HepG2 (cell line): Measurements from ENCODE around the gene UQCRHL. TPM values are rescaled to one million over a fixed set of nuclear protein-coding genes. Genes with fewer than 3 reads are reported as not detected.

Source experiments
- ATAC-seq: fragments of 200-7000 bp; cut with Tn5 transposase; 3 replicates; pipeline ENCODE4 v1.9.1; 2020; ENCODE audit warnings: mild to moderate bottlenecking, moderate library complexity
- BruUV-seq: library from RNA; stranded (reverse); fragments of 400-500 nt; replicated peaks from 2 replicates; lab custom pipeline; 2021; lab: Mats Ljungman, UMichigan
- CTCF ChIA-PET: fragments of 300-600 bp; formaldehyde crosslinking; extraction: SDS; loops from one replicate; lab custom pipeline; 2021; ENCODE audit warnings: low total read pairs, inconsistent platforms, low intra/inter-chr PET ratio; lab: Yijun Ruan, JAX
- POLR2A ChIA-PET: fragments of 350-600 bp; sonication (Branson Sonifier 250); formaldehyde crosslinking; loops from one replicate; lab custom pipeline; 2020; ENCODE audit warnings: antibody characterized with exemption, inconsistent platforms; lab: Yijun Ruan, JAX
- DNase-seq: peaks from one replicate; pipeline ENCODE4 v3.0.0-alpha.2; 2015; ENCODE audit warnings: low spot score
- FAIRE-seq: peaks from 3 replicates; lab custom pipeline; 2011; peaks lifted over from hg19 to GRCh38; lab: Jason Lieb, UNC
- H2AFZ ChIP-seq: one replicate; pipeline ENCODE4 v1.6.1; 2011; ENCODE audit warnings: low read length, inconsistent platforms
- H3K27ac ChIP-seq: fragments of 300-600 bp; 3 replicates; pipeline ENCODE4 v1.8.0; 2011; ENCODE audit warnings: mixed run types, mild to moderate bottlenecking, mixed read lengths, low read length, inconsistent platforms; ENCODE audit not compliant: insufficient read depth; ENCODE audit errors: extremely low read length
- H3K27me3 ChIP-seq, 2 experiments: fragments of 200-600 bp in 1 of 2; 2 replicates in 1 of 2; 3 replicates in 1 of 2; pipeline versions ENCODE4 v1.6.0 to v1.8.0; 2011; ENCODE audit warnings: low read length in 2 of 2, mild to moderate bottlenecking in 2 of 2, moderate library complexity in 2 of 2, inconsistent platforms in 1 of 2; ENCODE audit not compliant: insufficient read depth in 2 of 2, control insufficient read depth in 1 of 2
- H3K36me3 ChIP-seq, 2 experiments: fragments of 200-600 bp in 1 of 2; replicated peaks in 1 of 2; 2 replicates in 1 of 2; 3 replicates in 1 of 2; pipeline versions ENCODE4 v1.5.1 to v1.8.0; 2011; ENCODE audit warnings: low read length in 2 of 2, inconsistent platforms in 1 of 2; ENCODE audit not compliant: insufficient read depth in 2 of 2, control insufficient read depth in 1 of 2
- H3K4me1 ChIP-seq: 2 replicates; pipeline ENCODE4 v1.5.1; 2012; ENCODE audit warnings: low read length, inconsistent platforms; ENCODE audit not compliant: insufficient read depth
- H3K4me2 ChIP-seq: 2 replicates; pipeline ENCODE4 v1.6.0; 2011; ENCODE audit warnings: low read depth, low read length, inconsistent platforms
- H3K4me3 ChIP-seq, 3 experiments: fragments of 200-600 bp in 1 of 3; sonication (generic), shearing (Covaris generic) in 1 of 3; replicated peaks in 1 of 3; 2 replicates each; pipeline ENCODE4 v1.5.1; 2011 to 2016; ENCODE audit warnings: low read length in 3 of 3, inconsistent platforms in 2 of 3, low read depth in 2 of 3, mild to moderate bottlenecking in 2 of 3, control low read depth in 1 of 3, mixed read lengths in 1 of 3; ENCODE audit not compliant: insufficient read depth in 1 of 3
- H3K79me2 ChIP-seq: one replicate; pipeline ENCODE4 v1.6.1; 2011; ENCODE audit warnings: low read length, inconsistent platforms; ENCODE audit not compliant: insufficient read depth
- H3K9ac ChIP-seq: 2 replicates; pipeline ENCODE4 v1.6.0; 2011; ENCODE audit warnings: mild to moderate bottlenecking, low read depth, low read length, inconsistent platforms; ENCODE audit not compliant: insufficient read depth
- H3K9me3 ChIP-seq: 2 replicates; pipeline ENCODE4 v1.5.1; 2012; ENCODE audit warnings: mild to moderate bottlenecking, low read length
- H4K20me1 ChIP-seq: 2 replicates; pipeline ENCODE4 v1.6.0; 2011; ENCODE audit warnings: inconsistent platforms, mild to moderate bottlenecking, low read length, moderate library complexity; ENCODE audit not compliant: insufficient read depth
- CC2D1A ChIP-seq: sonication (generic); formaldehyde crosslinking; IDR thresholded peaks from 2 replicates; pipeline ENCODE4 v1.8.1; 2023; ENCODE audit warnings: mild to moderate bottlenecking, missing genetic modification reagents
- ERF ChIP-seq: IDR thresholded peaks from 2 replicates; pipeline ENCODE4 v1.6.1; 2018; ENCODE audit warnings: missing biosample characterization, missing genetic modification reagents
- MAFF ChIP-seq: IDR thresholded peaks from 2 replicates; pipeline ENCODE4 v1.6.1; 2011; ENCODE audit warnings: low read depth, low read length, improper control_type of control experiment
- MAFK ChIP-seq, 2 experiments: IDR thresholded peaks in 1 of 2; conservative IDR thresholded peaks in 1 of 2; 2 replicates each; pipeline ENCODE4 v1.6.1; 2011; ENCODE audit warnings: improper control_type of control experiment in 2 of 2, low read length in 2 of 2
- NCOA2 ChIP-seq: sonication (generic); formaldehyde crosslinking; IDR thresholded peaks from 2 replicates; pipeline ENCODE4 v1.8.0; 2022; ENCODE audit warnings: inconsistent platforms
- PCBP2 ChIP-seq: fragments of 200-400 bp; formaldehyde crosslinking; optimal IDR thresholded peaks from 2 replicates; pipeline ENCODE3; 2018; ENCODE audit warnings: low read length, low read depth; ENCODE audit not compliant: poor library complexity, severe bottlenecking
- PHF21A ChIP-seq: sonication (generic); formaldehyde crosslinking; IDR thresholded peaks from 2 replicates; pipeline ENCODE4 v1.5.0; 2020; ENCODE audit warnings: mild to moderate bottlenecking, missing genetic modification reagents
- RAD51 ChIP-seq: fragments of 450-650 bp; IDR thresholded peaks from 2 replicates; pipeline ENCODE4 v1.6.1; 2016; ENCODE audit warnings: borderline replicate concordance
- RELA ChIP-seq: sonication (generic); formaldehyde crosslinking; IDR thresholded peaks from 2 replicates; pipeline ENCODE4 v1.4.0; 2020; ENCODE audit warnings: missing genetic modification reagents
- SMAD1 ChIP-seq: sonication (generic); formaldehyde crosslinking; IDR thresholded peaks from 2 replicates; pipeline ENCODE4 v1.4.0; 2020; ENCODE audit warnings: missing genetic modification reagents, low read depth, mild to moderate bottlenecking, borderline replicate concordance
- SMYD3 ChIP-seq: sonication (generic); formaldehyde crosslinking; IDR thresholded peaks from 2 replicates; pipeline ENCODE4 v1.8.1; 2023; ENCODE audit warnings: mild to moderate bottlenecking, missing genetic modification reagents
- ZBTB37 ChIP-seq: sonication (generic); formaldehyde crosslinking; IDR thresholded peaks from 2 replicates; pipeline ENCODE4 v1.4.0; 2020; ENCODE audit warnings: mild to moderate bottlenecking, missing genetic modification reagents
- ZNF205 ChIP-seq: IDR thresholded peaks from 2 replicates; pipeline ENCODE4 v1.6.1; 2018; ENCODE audit warnings: missing biosample characterization, missing genetic modification reagents
- ZNF558 ChIP-seq: sonication (generic); formaldehyde crosslinking; IDR thresholded peaks from 2 replicates; pipeline ENCODE4 v1.9.0; 2022; ENCODE audit warnings: mild to moderate bottlenecking, missing genetic modification reagents, borderline replicate concordance
- ZNF615 ChIP-seq: sonication (generic); formaldehyde crosslinking; IDR thresholded peaks from 2 replicates; pipeline ENCODE4 v1.5.0; 2020; ENCODE audit warnings: mild to moderate bottlenecking, missing genetic modification reagents, borderline replicate concordance
- ZNF790 ChIP-seq: sonication (generic); formaldehyde crosslinking; IDR thresholded peaks from 2 replicates; pipeline ENCODE4 v1.8.0; 2022; ENCODE audit warnings: missing genetic modification reagents, mild to moderate bottlenecking, borderline replicate concordance
- WGBS: methylation state at CpG from one replicate; pipeline ENCODE4 v1.1.6; 2017; ENCODE audit warnings: low lambda C conversion rate; 5-methylcytosine and 5-hydroxymethylcytosine counted together
- in situ Hi-C: cut with HindIII; loops from 2 replicates; pipeline ENCODE4 v1.10.0; 2017; ENCODE audit warnings: low pct_unique_long_range_greater_than_20kb; ENCODE audit not compliant: extremely low pct_ligation_motif_present
- intact Hi-C: fragments of 100-400 bp; cut with micrococcal nuclease; formaldehyde crosslinking; loops from one replicate; pipeline ENCODE4 v1.10.0; 2022; ENCODE audit not compliant: unreplicated experiment
- polyA plus RNA-seq, 8 experiments: library from polyadenylated mRNA; depleted of rRNA in 3 of 8; stranded (reverse) in 7 of 8; unstranded in 1 of 8; fragments of >200 nt; fragmentation: Illumina TruSeq in 4 of 8; extraction: Trizol in 4 of 8; gene quantifications; 2 replicates each; pipeline versions ENCODE4 v1.2.1 to v1.2.3, GENCODE V29; 2011 to 2016; ENCODE audit warnings: low read depth in 4 of 8, missing spikeins in 1 of 8, mixed read lengths in 1 of 8; ENCODE audit not compliant: insufficient read depth in 1 of 8
- total RNA-seq, 5 experiments: library from RNA; depleted of rRNA; stranded (reverse); fragments of >200 nt; fragmentation: Illumina TruSeq; extraction: Trizol; gene quantifications; 2 replicates each; pipeline ENCODE4 v1.2.3, GENCODE V29; 2016; ENCODE audit warnings: low read depth in 1 of 5

Gene UQCRHL
- total and polyA plus RNA-seq, 2 of the 13 experiments (the other 11 are each of a cell fraction or from before 2014, with no cell fraction given): 1.8 to 2.3 TPM

DNA sequence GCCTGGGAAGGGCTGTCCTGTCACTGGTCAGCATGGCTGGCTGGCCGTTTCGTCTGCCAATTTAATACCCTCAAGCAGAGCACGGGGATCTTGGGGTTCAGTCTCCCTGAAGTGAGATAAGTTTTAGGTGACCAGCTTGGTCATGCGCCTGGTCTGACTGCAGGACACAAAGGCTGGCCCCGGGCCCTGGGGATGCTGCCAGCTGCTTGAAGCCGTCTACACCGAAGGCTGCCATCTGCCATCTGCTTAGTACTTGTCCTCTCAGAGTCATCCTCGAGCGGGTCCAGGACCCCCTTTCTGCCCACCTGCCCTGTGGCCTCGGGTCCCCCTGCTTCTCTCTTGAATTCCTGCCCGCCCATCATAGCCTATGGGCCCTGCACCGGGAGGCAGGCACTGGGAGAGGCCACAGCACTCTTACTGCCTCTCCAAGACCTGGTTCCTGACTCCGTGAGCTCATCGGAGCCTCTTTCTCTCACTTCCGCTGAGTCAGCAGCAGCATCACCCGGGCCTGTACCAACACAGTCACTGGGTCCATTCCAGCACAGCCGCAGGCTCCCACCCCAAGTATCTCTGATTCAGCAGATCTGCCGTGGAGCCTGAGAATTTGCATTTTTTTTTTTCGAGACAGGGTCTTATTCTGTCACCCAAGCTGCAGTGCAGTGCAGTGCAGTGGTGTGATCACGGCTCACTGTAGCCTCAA, 41.8 kb downstream of the UQCRHL start:
- no peak overlapping the region for H2AFZ ChIP-seq
- H3K4me2 ChIP-seq: no peak overlapping the region
- no peak for DNase-seq
- TF ChIP-seq RAD51 (no peak), ERF (CRISPR knock-in tag) (no peak), PHF21A (CRISPR knock-in tag) (no peak), CC2D1A (no peak), NCOA2 (CRISPR knock-in tag) (no peak), SMAD1 (CRISPR knock-in tag) (no peak), ZBTB37 (no peak), ZNF205 (CRISPR knock-in tag) (no peak), ZNF615 (CRISPR knock-in tag) (no peak), MAFF (peak; percentile 94), ZNF790 (no peak), MAFK (conservative IDR thresholded peaks at IDR 0.05 in 1 of 2, IDR thresholded peaks at IDR 0.05 in 1 of 2; ENCODE audit: low read length in 2 of 2) (peak; percentile 95 to 98), PCBP2 (no peak), SMYD3 (CRISPR knock-in tag) (no peak), RELA (CRISPR knock-in tag) (no peak), ZNF558 (CRISPR knock-in tag) (no peak)
- H3K9ac ChIP-seq: no peak overlapping the region
- intact Hi-C loops: no loop called here
- 93% methylated on average over 13 of the region's 20 CpGs for WGBS
- H3K79me2 ChIP-seq: no peaks in the 10 kb centered on the region
- ChIA-PET POLR2A (no interaction called here), CTCF (no interaction called here)
- no peaks in the 10 kb centered on the region for H4K20me1 ChIP-seq
- BruUV-seq: no TSS peak
- ATAC-seq: no peak
- no peaks in the 10 kb centered on the region for H3K9me3 ChIP-seq
- no peak overlapping the region for H3K4me3 ChIP-seq
- no peaks in the 10 kb centered on the region for H3K27me3 ChIP-seq
- H3K27ac ChIP-seq: no peak overlapping the region
- no peak for FAIRE-seq
- in situ Hi-C loops: no loop called here
- peaks cover 22% of the 10 kb centered on the region for H3K4me1 ChIP-seq
- peaks cover 0 to 3% of the 10 kb centered on the region in 2 experiments; a peak in 2 of 5 replicates for H3K36me3 ChIP-seq
